Occipital lobe (tissue), 2 donors: ENCODE measurements around the gene ZNF182. TPM values are rescaled to one million over a fixed set of nuclear protein-coding genes. Genes with fewer than 3 reads are reported as not detected.
"Not testable (repeated sequence)": the region's sequence is repeated elsewhere in the genome, so short reads cannot be mapped to it uniquely, and the experiment has no call there.

Experiments used
- DNase-seq: peaks from one replicate; lab custom pipeline; 2025; lab: John Stamatoyannopoulos, UW
- total RNA-seq: library from RNA; depleted of rRNA; stranded (reverse); fragments of >200 nt; gene quantifications from one replicate; pipeline ENCODE4 v1.2.3, GENCODE V29; 2014

Gene ZNF182
- total RNA-seq, 1 donor from 2014 or later: 7.2 TPM

DNA sequence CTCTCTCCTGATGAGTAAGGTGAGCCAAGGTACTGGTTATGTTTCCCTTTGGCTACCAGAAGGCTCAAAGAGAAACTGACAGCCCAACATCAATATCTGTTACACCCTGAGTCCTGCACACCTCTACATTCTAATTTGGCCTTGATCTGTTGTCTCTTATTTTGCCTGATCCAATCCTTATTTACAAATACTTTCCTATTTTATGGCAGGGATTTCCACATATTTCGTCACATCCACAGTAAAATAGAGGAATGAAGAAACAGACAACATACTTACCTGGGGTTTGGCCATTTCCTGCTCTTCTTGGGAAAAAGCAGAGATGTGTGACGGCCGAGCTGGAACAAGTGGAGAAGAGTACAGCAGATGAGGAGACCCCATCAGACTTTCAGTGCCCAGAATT, 1.5 kb downstream of the ZNF182 start:
- no peak for DNase-seq

GRCh38 chrX:48001260-48001659, 2.5 kb downstream of the ZNF182 start:
- no peak for DNase-seq

GRCh38 chrX:47992669-47993068, 11.1 kb downstream of the ZNF182 start:
- DNase-seq: no peak

- DNase-seq: no peak
These were observed 11.8 kb downstream of the ZNF182 start for GRCh38 chrX:47992095-47992380.

DNA sequence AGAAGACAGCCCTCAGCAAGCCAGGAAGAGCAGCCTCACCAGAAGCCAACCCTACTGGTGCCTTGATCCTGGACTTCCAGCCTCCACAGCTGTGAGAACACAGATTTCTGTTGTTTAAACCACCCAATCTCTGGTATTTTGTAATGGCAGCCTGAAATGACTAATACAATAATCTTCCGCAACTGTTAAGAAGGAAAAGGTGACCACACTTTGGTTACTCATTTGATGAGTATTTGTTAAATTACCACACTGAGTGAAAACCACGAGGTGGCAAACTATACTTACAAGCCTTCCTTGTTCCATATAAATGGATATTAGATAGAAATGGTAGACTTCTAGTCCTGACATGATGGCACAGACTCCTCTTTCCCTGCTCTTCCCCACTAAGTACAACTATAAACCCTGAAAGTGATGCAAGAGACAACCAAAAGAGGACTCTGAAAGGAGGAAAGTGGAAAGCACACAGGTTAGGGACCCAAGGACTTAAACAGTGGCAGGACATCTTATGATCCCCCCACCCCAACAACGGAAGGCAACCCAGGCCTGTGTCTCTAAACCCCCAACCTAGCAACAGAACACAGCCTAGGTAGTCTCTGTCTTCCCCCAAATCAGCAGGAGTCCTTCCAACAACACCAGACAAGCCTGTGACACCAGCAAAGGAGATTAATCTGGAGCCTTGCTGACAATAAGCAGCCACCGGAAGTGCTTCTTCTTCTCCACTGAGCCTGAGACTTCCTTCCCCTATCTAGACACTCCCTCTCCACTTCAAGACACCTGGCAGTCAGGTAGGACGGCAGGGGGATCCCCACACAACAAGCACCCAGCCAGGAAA, 12.3 kb downstream of the ZNF182 start:
- DNase-seq: no peak

GRCh38 chrX:47976254-47977151, 27.3 kb downstream of the ZNF182 start:
- no peak for DNase-seq

DNA sequence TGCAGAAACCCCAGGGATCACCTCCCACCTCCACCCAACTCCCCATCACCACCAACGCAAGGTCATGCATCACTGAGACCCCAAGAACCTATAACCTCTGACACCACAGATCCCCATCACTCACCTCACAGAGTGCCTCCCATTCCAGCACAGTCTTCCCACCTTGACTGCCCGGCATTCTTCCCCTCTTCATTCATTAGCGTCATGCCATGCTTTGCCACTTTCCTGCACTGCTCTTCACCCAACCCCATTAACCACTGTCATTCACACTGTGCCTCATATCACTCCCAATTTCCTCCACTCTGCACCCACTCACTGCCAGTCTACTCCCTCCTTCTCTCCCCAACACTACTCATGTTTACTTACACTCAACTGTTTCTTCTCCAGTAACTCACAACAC, 30.6 kb downstream of the ZNF182 start:
- no peak for DNase-seq

- DNase-seq: not testable (repeated sequence)
These were observed 38.3 kb downstream of the ZNF182 start for GRCh38 chrX:47965526-47965925.

GRCh38 chrX:47961830-47962229, 42.0 kb downstream of the ZNF182 start:
- not testable (repeated sequence) for DNase-seq

DNA sequence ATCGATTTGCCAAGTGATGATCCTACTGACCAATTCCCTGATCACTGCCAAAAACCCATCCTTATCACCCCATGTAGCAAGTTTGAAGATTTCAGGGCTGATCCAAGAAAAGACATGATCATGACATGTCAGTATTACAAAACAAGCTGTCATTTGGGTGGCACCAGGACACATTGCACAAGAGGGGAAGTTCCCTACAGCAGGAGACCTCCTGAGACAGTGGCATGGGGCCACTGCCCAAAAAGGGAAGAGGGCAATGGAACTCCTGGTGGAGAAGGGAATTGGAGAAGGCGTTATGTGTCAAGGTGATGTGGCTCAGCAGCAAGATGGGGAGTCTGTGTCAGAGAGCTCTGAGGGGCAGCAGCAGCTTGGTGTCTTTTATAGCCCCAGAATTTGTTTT, 43.4 kb downstream of the ZNF182 start:
- DNase-seq: no peak

DNA sequence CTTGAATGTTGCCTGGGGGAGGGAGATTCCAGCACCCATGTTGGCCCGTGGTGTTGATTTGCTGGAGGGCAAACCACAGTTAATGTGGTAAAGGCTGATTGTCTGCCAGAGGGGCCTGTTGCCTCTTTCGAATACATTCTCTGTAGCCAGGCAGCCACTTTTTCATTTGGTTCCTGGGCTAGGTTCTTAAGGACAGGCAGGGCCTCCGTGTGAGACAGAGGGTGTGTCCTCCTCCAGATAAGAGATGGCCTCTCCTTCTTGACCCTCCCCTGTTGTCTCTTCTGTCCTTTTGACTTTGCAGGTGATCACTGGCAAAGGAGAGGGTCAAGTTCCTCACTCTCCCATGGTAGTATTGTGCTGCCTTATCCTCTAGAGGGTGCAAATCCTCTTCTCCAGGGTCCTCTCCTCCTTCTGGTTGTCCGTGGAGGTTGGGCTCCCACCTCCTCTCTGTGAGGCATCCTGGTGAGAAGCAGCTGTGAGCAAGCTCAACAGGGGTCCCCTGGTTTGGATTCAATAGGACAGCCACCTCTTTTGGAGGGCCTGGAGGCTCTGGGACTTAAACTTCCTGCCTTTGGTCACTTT, 44.9 kb downstream of the ZNF182 start:
- DNase-seq: no peak

GRCh38 chrX:47958206-47958605, 45.6 kb downstream of the ZNF182 start:
- not testable (repeated sequence) for DNase-seq

DNA sequence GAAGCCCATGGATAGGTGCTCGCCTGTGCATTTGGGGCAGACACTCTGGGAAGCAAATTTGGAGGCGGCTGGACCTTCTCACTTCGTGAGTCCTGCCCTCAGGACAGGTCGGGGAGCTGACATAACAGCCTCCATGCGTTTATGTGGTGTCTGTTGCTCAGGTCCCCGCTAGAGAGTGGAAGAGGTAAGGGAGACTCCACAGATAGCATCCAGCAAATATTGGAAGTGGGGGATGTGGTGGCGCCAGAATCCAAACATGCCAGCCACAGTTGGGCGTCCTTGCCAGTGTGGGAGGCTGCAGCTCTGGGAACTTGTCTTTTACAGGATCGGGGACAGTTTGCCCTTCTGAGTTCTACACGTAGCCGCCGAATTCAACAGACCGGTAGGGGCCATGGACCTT, 47.8 kb downstream of the ZNF182 start:
- DNase-seq: no peak

DNA sequence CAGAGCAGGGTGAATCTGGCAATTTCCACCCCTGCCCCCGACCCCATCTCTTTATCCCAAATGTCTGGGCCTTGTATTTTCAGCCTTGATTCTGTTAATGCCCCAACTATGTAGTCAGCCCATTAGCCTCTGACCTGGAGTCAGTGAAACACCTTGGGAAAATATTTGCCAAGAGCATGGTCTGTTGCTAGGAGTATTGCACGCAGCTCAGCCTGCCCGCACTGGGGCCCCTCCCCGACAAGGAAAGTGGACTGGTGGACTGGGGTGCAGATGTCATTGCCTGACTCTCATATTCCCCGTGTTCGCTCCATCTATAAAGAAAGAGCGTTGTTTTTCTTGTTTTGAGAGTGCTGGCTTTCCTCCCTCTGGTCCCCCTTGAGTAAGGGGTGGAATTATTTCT, 48.5 kb downstream of the ZNF182 start:
- DNase-seq: not testable (repeated sequence)

DNA sequence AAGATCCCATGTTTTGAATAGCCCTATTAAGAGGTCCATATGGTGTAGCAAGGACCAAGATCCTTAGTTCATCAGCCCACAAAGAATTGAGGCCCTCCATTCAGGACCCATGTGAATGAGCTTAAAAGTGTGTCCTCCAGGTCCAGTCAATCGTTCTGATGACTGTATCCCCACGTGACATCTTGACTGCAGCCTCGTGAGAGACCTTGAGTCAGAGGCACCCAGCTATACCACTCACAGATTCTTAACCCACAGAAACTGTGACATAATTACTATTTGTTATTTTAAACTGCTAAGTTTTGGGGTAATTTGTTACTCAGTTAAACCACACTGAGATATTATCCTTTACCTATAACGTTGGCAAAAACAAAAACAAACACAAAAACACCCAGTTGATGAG, 62.4 kb downstream of the ZNF182 start:
- DNase-seq: no peak

DNA sequence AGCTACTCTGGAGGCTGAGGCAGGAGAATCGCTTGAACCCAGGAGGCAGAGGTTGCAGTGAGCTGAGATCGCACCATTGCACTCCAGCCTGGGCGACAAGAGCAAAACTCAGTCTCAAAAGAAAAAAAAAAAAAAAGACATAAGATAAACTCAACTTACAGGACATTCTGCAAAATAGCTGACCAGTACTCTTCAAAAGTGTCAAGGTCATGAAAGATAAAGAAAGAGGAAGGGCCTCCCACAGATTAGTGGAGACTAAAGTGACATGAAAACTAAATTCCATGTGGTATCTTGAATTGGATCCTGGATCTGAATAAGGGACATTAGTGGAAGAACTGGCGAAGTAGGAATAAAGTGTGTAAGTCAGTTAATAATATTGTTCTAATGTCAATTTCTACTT, 63.3 kb downstream of the ZNF182 start:
- DNase-seq: no peak

DNA sequence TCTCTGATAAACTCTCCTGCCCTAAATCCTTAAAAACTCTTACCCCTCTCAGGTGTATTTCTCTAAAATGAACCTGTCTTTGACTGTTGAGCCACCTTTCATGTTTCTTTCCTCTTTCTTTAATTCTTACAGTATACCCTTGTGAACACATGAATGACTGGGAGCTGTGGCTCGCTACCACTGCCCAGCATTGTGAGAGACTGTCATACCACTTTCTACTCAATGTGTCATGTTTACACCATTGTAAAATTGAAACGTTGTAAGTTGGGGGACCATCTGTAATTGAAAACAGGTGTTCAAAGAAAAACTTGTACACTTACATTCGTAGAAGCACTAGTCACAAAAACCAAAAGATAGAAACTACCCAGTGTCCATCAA, 66.9 kb downstream of the ZNF182 start:
- DNase-seq: no peak

DNA sequence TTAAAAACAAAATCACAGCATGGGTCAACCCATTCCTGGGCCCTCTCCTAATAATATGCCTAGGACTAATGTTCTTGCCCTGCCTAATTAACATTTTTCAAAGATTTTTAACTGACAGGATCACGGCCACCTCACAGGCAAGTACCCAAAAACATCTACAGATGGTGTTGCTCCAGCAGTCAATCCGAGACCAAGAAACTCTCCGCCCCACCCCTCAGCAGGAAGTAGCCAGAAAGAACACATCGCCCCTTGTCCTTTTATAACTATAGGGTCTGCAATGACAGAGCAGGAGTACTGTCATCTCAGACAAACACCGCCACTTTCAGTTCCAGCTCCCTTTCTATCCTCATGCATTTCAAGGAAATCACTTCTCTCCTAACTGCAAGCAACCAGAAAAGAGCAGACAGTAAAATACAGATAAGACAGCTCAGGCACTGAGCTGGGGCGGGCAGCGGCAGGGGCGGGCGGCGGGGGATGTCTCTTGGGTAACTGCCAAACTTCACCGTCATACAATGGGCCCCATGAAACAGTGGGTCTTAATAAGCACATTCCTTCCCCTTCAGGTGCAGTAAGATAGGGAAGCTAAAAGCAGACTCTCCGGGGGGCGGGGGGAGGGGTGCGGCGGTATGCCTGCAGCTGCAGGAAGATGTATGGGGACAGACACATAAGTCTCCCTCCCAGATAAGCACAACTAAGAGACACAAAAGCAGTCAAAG, 67.4 kb downstream of the ZNF182 start:
- DNase-seq: no peak

- DNase-seq: no peak
These were observed 69.8 kb downstream of the ZNF182 start for GRCh38 chrX:47933946-47934345.

DNA sequence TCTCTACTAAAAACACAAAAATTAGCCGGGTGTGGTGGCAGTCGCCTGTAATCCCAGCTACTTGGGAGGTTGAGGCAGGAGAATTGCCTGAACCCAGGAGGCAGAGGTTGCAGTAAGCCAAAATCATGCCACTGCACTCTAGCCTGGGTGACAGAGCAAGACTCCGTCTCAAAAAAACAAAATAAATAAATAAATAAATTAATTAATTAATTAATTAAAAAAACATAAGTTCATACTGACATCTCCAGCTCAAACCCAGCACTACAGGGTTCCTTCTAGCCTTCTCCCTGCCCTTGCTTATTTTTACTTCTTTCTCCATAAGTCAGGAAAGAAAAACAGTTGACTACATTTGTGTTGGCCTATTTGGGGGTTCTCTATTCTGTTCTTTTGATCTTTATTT, 71.8 kb downstream of the ZNF182 start:
- not testable (repeated sequence) for DNase-seq

- DNase-seq: no peak
These were observed 76.6 kb downstream of the ZNF182 start for GRCh38 chrX:47927212-47927611.
